GM23338 (cell line): ENCODE data around the gene HPCA. TPM values are rescaled to one million over a fixed set of nuclear protein-coding genes. Genes with fewer than 3 reads are reported as not detected.

Experiments
- ATAC-seq: fragments of 200-7000 bp; cut with Tn5 transposase; 3 replicates; pipeline ENCODE4 v1.9.1; 2020
- DNase-seq: peaks from one replicate; pipeline ENCODE4 v3.0.0-alpha.2; 2015; ENCODE audit warnings: low spot score
- H2AFZ ChIP-seq: fragments of 200-600 bp; sonication (generic); 2 replicates; pipeline ENCODE4 v1.8.0; 2016; ENCODE audit warnings: antibody characterized with exemption, mild to moderate bottlenecking, moderate library complexity
- H3F3A ChIP-seq: fragments of 200-600 bp; sonication (generic); replicated peaks from 2 replicates; pipeline ENCODE4 v1.8.0; 2017; ENCODE audit warnings: antibody characterized with exemption, mixed run types, low read depth
- H3K27ac ChIP-seq: fragments of 200-600 bp; sonication (generic); 2 replicates; pipeline ENCODE4 v1.6.1; 2016; ENCODE audit warnings: low read depth
- H3K27me3 ChIP-seq: fragments of 200-600 bp; sonication (generic); 2 replicates; pipeline ENCODE4 v1.8.0; 2016; ENCODE audit warnings: mild to moderate bottlenecking, mixed run types, moderate library complexity; ENCODE audit not compliant: insufficient read depth
- H3K36me3 ChIP-seq: fragments of 200-600 bp; sonication (generic); 2 replicates; pipeline ENCODE4 v1.8.0; 2016; ENCODE audit warnings: mild to moderate bottlenecking; ENCODE audit not compliant: insufficient read depth
- H3K4me1 ChIP-seq: fragments of 200-600 bp; sonication (generic); 2 replicates; pipeline ENCODE4 v1.8.0; 2016; ENCODE audit warnings: mild to moderate bottlenecking, moderate library complexity; ENCODE audit not compliant: insufficient read depth
- H3K4me2 ChIP-seq: fragments of 200-600 bp; sonication (generic); 2 replicates; pipeline ENCODE4 v1.7.1; 2017; ENCODE audit warnings: mixed run types
- H3K4me3 ChIP-seq: fragments of 200-600 bp; sonication (generic); 2 replicates; pipeline ENCODE4 v1.6.1; 2016; ENCODE audit warnings: mixed run types
- H3K79me2 ChIP-seq: fragments of 200-600 bp; sonication (generic); replicated peaks from 2 replicates; pipeline ENCODE4 v1.8.0; 2017; ENCODE audit warnings: mild to moderate bottlenecking; ENCODE audit not compliant: insufficient read depth
- H3K9me2 ChIP-seq: fragments of 200-600 bp; sonication (generic); 2 replicates; pipeline ENCODE4 v1.8.0; 2017; ENCODE audit not compliant: insufficient read depth
- H4K20me1 ChIP-seq: fragments of 200-600 bp; sonication (generic); replicated peaks from 2 replicates; pipeline ENCODE4 v1.8.0; 2017; ENCODE audit warnings: mild to moderate bottlenecking; ENCODE audit not compliant: insufficient read depth
- H3K27ac Mint-ChIP-seq: 2 replicates; pipeline ENCODE4 v1.8.0; 2020; ENCODE audit warnings: inconsistent platforms, mild to moderate bottlenecking, moderate library complexity, mixed read lengths
- H3K27me3 Mint-ChIP-seq: 3 replicates; pipeline ENCODE4 v1.8.0; 2022; ENCODE audit warnings: low read depth, mild to moderate bottlenecking, moderate library complexity, mixed read lengths, inconsistent platforms; ENCODE audit not compliant: insufficient read depth, poor library complexity
- H3K36me3 Mint-ChIP-seq: 3 replicates; pipeline ENCODE4 v1.8.0; 2021; ENCODE audit warnings: low read depth, mild to moderate bottlenecking, inconsistent platforms, moderate library complexity, mixed read lengths
- H3K4me1 Mint-ChIP-seq: 3 replicates; pipeline ENCODE4 v1.8.0; 2020; ENCODE audit warnings: mild to moderate bottlenecking, inconsistent platforms, mixed read lengths
- H3K4me3 Mint-ChIP-seq: 3 replicates; pipeline ENCODE4 v1.8.0; 2021; ENCODE audit warnings: moderate library complexity, mild to moderate bottlenecking, inconsistent platforms, mixed read lengths
- H3K9me3 Mint-ChIP-seq: 3 replicates; pipeline ENCODE4 v1.8.0; 2020; ENCODE audit warnings: moderate library complexity, mild to moderate bottlenecking, inconsistent platforms, mixed read lengths
- EZH2 ChIP-seq: fragments of 200-600 bp; sonication (generic); IDR thresholded peaks from one replicate; pipeline ENCODE4 v1.8.0; 2017; ENCODE audit warnings: antibody characterized with exemption, mild to moderate bottlenecking, low read depth; ENCODE audit not compliant: unreplicated experiment
- JUNB ChIP-seq: IDR thresholded peaks from one replicate; pipeline ENCODE4 v1.6.1; 2016; ENCODE audit warnings: antibody characterized with exemption; ENCODE audit not compliant: unreplicated experiment
- NANOG ChIP-seq: IDR thresholded peaks from 2 replicates; pipeline ENCODE4 v1.6.1; 2016; ENCODE audit warnings: antibody characterized with exemption, borderline replicate concordance
- ZNF331 ChIP-seq: fragments of 250-450 bp; sonication (Bioruptor Pico); IDR thresholded peaks from 2 replicates; pipeline ENCODE4 v1.5.0; 2020; ENCODE audit warnings: low read depth, mild to moderate bottlenecking, moderate library complexity
- polyA plus RNA-seq: library from polyadenylated mRNA; unstranded; fragments of >200 nt; fragmentation: Nextera tagmentation; extraction: Ambion mirVana; gene quantifications from 2 replicates; pipeline ENCODE4 v1.2.1, GENCODE V29; 2016
- total RNA-seq: library from RNA; depleted of rRNA; stranded (reverse); fragments of >200 nt; shearing (Covaris generic); gene quantifications from 2 replicates; pipeline ENCODE4 v1.2.3, GENCODE V29; 2014
- TF ChIP-seq, protein P1 (sequence below), 2 experiments: fragments of 200-600 bp in 1 of 2; sonication (generic) in 1 of 2; conservative IDR thresholded peaks; 2 replicates each; pipeline versions ENCODE4 v1.5.1 to v1.6.1; 2016 to 2017; ENCODE audit warnings: antibody characterized with exemption in 2 of 2, low read depth in 2 of 2, mild to moderate bottlenecking in 2 of 2, moderate library complexity in 1 of 2
- TF ChIP-seq, protein P2 (sequence below): fragments of 250-450 bp; sonication (Bioruptor Pico); IDR thresholded peaks from 2 replicates; pipeline ENCODE4 v1.5.0; 2020; ENCODE audit warnings: mild to moderate bottlenecking, moderate library complexity

The HPCA gene
- total and polyA plus RNA-seq, 2 experiments from 2014 or later: 0.35 to 0.82 TPM

DNA sequence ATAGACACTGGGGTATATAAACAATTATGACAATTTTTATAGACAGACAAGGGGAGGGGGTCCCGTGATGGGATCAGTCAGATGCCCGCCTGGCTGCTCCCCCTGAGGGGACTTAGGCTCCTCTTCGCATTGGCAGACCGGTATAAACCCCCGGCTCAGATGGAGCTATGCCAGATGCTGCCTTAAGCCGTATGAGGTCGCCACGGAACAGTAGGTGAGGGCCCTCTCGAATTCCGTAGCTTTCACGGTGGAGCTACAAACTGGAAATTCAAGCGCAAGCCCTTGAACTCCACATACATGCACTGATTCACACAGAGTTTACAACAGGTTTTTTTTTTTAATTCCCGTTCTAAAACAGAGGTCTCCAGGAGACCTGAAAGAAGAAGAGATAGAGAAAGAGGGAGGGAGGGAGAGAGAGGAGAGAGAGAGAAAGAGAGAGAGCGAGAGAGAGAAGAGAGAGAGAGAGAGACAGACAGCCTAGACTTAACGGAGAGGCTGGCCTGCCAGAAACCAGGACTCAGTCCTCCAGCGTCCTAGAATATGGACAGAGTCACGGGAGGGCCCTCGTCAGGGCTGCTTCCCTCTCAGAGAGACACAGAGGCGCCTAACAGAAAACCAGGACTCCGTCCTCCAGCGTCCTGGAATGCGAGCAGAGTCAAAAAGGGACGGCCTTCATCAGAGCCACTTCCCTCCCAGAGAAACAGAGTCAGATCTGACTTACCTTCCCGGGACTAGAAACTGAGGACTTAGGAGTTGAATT lies 39.3 kb downstream of the HPCA start:
- no peaks in the 10 kb centered on the region for H3K9me2 ChIP-seq
- H3K9me3 Mint-ChIP-seq: peaks cover 7% of the 10 kb centered on the region; the same call in 2 of the 3 replicates
- H3K4me1 ChIP-seq: peaks cover 12% of the 10 kb centered on the region
- DNase-seq: peak; percentile 71
- H3K36me3 ChIP-seq: no peaks in the 10 kb centered on the region
- H3K36me3 Mint-ChIP-seq: no peaks in the 10 kb centered on the region; the same call in 2 of the 3 replicates
- peaks cover 12% of the 10 kb centered on the region for H3K4me1 Mint-ChIP-seq
- no peak overlapping the region for H3K27ac Mint-ChIP-seq
- ATAC-seq: peak; percentile 90
- peak overlapping the region; percentile 73 for H3K4me3 ChIP-seq
- peaks cover 3% of the 10 kb centered on the region; the same call in 1 of the 2 replicates for H3F3A ChIP-seq
- H3K27ac ChIP-seq: no peak overlapping the region
- H3K4me3 Mint-ChIP-seq: peak overlapping the region; percentile 83
- peak overlapping the region; percentile 83 for H3K4me2 ChIP-seq
- H2AFZ ChIP-seq: peak overlapping the region; percentile 97
- H4K20me1 ChIP-seq: no peaks in the 10 kb centered on the region
- H3K27me3 Mint-ChIP-seq: peaks cover 51% of the 10 kb centered on the region
- H3K79me2 ChIP-seq: no peaks in the 10 kb centered on the region
- TF ChIP-seq EZH2: peak; percentile 70
- no peak for TF ChIP-seq NANOG
- no peak for TF ChIP-seq JUNB
- TF ChIP-seq, protein P1, sequence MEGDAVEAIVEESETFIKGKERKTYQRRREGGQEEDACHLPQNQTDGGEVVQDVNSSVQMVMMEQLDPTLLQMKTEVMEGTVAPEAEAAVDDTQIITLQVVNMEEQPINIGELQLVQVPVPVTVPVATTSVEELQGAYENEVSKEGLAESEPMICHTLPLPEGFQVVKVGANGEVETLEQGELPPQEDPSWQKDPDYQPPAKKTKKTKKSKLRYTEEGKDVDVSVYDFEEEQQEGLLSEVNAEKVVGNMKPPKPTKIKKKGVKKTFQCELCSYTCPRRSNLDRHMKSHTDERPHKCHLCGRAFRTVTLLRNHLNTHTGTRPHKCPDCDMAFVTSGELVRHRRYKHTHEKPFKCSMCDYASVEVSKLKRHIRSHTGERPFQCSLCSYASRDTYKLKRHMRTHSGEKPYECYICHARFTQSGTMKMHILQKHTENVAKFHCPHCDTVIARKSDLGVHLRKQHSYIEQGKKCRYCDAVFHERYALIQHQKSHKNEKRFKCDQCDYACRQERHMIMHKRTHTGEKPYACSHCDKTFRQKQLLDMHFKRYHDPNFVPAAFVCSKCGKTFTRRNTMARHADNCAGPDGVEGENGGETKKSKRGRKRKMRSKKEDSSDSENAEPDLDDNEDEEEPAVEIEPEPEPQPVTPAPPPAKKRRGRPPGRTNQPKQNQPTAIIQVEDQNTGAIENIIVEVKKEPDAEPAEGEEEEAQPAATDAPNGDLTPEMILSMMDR (conservative IDR thresholded peaks at IDR 0.05; ENCODE audit: low read depth in 2 of 2): peak; percentile 14 to 43; a peak in 2 of 4 replicates
- no peak for TF ChIP-seq ZNF331 (CRISPR knock-in tag)
- TF ChIP-seq, protein P2, sequence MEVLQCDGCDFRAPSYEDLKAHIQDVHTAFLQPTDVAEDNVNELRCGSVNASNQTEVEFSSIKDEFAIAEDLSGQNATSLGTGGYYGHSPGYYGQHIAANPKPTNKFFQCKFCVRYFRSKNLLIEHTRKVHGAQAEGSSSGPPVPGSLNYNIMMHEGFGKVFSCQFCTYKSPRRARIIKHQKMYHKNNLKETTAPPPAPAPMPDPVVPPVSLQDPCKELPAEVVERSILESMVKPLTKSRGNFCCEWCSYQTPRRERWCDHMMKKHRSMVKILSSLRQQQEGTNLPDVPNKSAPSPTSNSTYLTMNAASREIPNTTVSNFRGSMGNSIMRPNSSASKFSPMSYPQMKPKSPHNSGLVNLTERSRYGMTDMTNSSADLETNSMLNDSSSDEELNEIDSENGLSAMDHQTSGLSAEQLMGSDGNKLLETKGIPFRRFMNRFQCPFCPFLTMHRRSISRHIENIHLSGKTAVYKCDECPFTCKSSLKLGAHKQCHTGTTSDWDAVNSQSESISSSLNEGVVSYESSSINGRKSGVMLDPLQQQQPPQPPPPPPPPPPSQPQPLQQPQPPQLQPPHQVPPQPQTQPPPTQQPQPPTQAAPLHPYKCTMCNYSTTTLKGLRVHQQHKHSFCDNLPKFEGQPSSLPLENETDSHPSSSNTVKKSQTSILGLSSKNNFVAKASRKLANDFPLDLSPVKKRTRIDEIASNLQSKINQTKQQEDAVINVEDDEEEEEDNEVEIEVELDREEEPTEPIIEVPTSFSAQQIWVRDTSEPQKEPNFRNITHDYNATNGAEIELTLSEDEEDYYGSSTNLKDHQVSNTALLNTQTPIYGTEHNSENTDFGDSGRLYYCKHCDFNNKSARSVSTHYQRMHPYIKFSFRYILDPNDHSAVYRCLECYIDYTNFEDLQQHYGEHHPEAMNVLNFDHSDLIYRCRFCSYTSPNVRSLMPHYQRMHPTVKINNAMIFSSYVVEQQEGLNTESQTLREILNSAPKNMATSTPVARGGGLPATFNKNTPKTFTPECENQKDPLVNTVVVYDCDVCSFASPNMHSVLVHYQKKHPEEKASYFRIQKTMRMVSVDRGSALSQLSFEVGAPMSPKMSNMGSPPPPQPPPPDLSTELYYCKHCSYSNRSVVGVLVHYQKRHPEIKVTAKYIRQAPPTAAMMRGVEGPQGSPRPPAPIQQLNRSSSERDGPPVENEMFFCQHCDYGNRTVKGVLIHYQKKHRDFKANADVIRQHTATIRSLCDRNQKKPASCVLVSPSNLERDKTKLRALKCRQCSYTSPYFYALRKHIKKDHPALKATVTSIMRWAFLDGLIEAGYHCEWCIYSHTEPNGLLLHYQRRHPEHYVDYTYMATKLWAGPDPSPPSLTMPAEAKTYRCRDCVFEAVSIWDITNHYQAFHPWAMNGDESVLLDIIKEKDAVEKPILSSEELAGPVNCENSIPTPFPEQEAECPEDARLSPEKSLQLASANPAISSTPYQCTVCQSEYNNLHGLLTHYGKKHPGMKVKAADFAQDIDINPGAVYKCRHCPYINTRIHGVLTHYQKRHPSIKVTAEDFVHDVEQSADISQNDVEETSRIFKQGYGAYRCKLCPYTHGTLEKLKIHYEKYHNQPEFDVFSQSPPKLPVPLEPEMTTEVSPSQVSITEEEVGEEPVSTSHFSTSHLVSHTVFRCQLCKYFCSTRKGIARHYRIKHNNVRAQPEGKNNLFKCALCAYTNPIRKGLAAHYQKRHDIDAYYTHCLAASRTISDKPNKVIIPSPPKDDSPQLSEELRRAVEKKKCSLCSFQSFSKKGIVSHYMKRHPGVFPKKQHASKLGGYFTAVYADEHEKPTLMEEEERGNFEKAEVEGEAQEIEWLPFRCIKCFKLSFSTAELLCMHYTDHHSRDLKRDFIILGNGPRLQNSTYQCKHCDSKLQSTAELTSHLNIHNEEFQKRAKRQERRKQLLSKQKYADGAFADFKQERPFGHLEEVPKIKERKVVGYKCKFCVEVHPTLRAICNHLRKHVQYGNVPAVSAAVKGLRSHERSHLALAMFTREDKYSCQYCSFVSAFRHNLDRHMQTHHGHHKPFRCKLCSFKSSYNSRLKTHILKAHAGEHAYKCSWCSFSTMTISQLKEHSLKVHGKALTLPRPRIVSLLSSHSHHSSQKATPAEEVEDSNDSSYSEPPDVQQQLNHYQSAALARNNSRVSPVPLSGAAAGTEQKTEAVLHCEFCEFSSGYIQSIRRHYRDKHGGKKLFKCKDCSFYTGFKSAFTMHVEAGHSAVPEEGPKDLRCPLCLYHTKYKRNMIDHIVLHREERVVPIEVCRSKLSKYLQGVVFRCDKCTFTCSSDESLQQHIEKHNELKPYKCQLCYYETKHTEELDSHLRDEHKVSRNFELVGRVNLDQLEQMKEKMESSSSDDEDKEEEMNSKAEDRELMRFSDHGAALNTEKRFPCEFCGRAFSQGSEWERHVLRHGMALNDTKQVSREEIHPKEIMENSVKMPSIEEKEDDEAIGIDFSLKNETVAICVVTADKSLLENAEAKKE (CRISPR knock-in tag): no peak
- H3K27me3 ChIP-seq: peaks cover 78% of the 10 kb centered on the region
